H1 (cell line): Measurements from ENCODE around the gene SCAMP2.

Source experiments
- ASH2L ChIP-seq: fragments of 200-600, 300-600 bp; sonication (generic); IDR thresholded peaks from one replicate; pipeline ENCODE4 v1.7.1; 2017; ENCODE audit warnings: low read length
- CHD1 ChIP-seq: IDR thresholded peaks from 2 replicates; pipeline ENCODE4 v1.6.1; 2012; ENCODE audit warnings: low read depth, low read length, improper control_type of control experiment
- EZH2 ChIP-seq: fragments of 200-600 bp; sonication (generic); IDR thresholded peaks from 2 replicates; pipeline ENCODE4 v1.7.1; 2012; ENCODE audit warnings: low read depth, mild to moderate bottlenecking, moderate library complexity, low read length, inconsistent platforms; ENCODE audit not compliant: severe bottlenecking
- JUND ChIP-seq: IDR thresholded peaks from 2 replicates; pipeline ENCODE4 v1.6.1; 2011; ENCODE audit warnings: mild to moderate bottlenecking, improper control_type of control experiment, low read length
- POLR2A ChIP-seq, 2 experiments: IDR thresholded peaks; 1 replicate in 1 of 2; 2 replicates in 1 of 2; pipeline ENCODE4 v1.6.1; 2011; ENCODE audit warnings: low read depth in 2 of 2, low read length in 2 of 2, mild to moderate bottlenecking in 2 of 2; ENCODE audit errors: control extremely low read depth in 1 of 2
- SP2 ChIP-seq: IDR thresholded peaks from 2 replicates; pipeline ENCODE4 v1.6.1; 2012; ENCODE audit warnings: mild to moderate bottlenecking, low read length, inconsistent platforms
- TAF1 ChIP-seq: IDR thresholded peaks from 2 replicates; pipeline ENCODE4 v1.6.1; 2011; ENCODE audit warnings: mild to moderate bottlenecking, low read depth, low read length
- TF ChIP-seq, protein P1 (sequence below), 3 experiments: IDR thresholded peaks; 1 replicate in 2 of 3; 2 replicates in 1 of 3; pipeline versions ENCODE4 v1.5.1 to v1.6.1; 2011; ENCODE audit warnings: low read length in 3 of 3, mild to moderate bottlenecking in 3 of 3, inconsistent platforms in 2 of 3, low read depth in 1 of 3, moderate library complexity in 1 of 3; ENCODE audit not compliant: insufficient read depth in 1 of 3; ENCODE audit errors: control extremely low read depth in 1 of 3

DNA sequence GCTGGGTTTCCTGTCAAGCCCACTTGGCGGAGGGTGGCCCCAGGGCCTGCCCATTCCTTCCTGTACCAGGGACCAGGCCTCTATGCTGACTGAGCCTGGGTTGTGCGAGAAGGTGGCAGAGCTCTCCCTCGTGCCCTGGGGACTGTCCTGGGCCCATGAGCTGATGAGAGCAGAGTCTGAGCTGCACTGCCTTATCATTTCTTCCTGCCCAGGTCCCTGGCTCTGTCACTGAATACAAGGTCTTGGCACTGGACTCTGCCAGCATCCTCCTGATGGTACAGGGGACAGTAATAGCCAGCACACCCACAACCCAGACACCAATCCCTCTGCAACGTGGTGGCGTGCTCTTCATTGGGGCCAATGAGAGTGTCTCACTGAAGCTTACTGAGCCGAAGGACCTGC lies 24.1 kb upstream of the SCAMP2 start:
- TF ChIP-seq SP2 (no peak), POLR2A (IDR thresholded peaks at IDR 0.05; ENCODE audit: control extremely low read depth in 1 of 2, low read depth in 2 of 2, low read length in 2 of 2) (peak in 1 of 2 experiments; percentile 40; a peak in 1 of 3 replicates), EZH2 (no peak), JUND (no peak), CHD1 (no peak), ASH2L (no peak), TAF1 (no peak)
- TF ChIP-seq, protein P1, sequence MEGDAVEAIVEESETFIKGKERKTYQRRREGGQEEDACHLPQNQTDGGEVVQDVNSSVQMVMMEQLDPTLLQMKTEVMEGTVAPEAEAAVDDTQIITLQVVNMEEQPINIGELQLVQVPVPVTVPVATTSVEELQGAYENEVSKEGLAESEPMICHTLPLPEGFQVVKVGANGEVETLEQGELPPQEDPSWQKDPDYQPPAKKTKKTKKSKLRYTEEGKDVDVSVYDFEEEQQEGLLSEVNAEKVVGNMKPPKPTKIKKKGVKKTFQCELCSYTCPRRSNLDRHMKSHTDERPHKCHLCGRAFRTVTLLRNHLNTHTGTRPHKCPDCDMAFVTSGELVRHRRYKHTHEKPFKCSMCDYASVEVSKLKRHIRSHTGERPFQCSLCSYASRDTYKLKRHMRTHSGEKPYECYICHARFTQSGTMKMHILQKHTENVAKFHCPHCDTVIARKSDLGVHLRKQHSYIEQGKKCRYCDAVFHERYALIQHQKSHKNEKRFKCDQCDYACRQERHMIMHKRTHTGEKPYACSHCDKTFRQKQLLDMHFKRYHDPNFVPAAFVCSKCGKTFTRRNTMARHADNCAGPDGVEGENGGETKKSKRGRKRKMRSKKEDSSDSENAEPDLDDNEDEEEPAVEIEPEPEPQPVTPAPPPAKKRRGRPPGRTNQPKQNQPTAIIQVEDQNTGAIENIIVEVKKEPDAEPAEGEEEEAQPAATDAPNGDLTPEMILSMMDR (IDR thresholded peaks at IDR 0.05; ENCODE audit: control extremely low read depth in 1 of 3, insufficient read depth in 1 of 3, low read depth in 1 of 3, low read length in 3 of 3) = no peak
